Measurements from ENCODE around the gene KRTAP4-5. TPM values are rescaled to one million over a fixed set of nuclear protein-coding genes. Genes with fewer than 3 reads are reported as not detected.
"Not testable (repeated sequence)": the region's sequence is repeated elsewhere in the genome, so short reads cannot be mapped to it uniquely, and the experiment has no call there.

The KRTAP4-5 gene
- total RNA-seq, 1 donor from 2014 or later, result not detected

GRCh38 chr17:41103896-41104295 is 45.7 kb downstream of the KRTAP4-5 start:
- TF ChIP-seq CTCF (IDR thresholded peaks at IDR 0.05), result no peak
- no peak for ATAC-seq

GRCh38 chr17:41101586-41102259 is 47.9 kb downstream of the KRTAP4-5 start, which contains the start of gene KRTAP4-16:
KRTAP4-16 (minus strand) TSS chr17:41102209; CDS start chr17:41102209, 0 bp downstream.
- no peak for ATAC-seq
- H3K36me3 ChIP-seq, result no peaks in the 10 kb centered on the region
- no peak within 1 kb of the TSS for H3K27ac ChIP-seq
- no peaks in the 10 kb centered on the region for H3K9me3 ChIP-seq
- TF ChIP-seq CTCF (IDR thresholded peaks at IDR 0.05), result no peak
- intact Hi-C loops (cut with DNase I), result no loop called here
- H3K27me3 ChIP-seq (ENCODE audit: low read depth), result no peaks in the 10 kb centered on the region
- DNase-seq, result no peak
- no peak within 1 kb of the TSS for H3K4me3 ChIP-seq
- H3K4me1 ChIP-seq, result no peaks in the 10 kb centered on the region

More at GRCh38 chr17:41103896-41104295, 45.7 kb downstream of the KRTAP4-5 start:
- no peaks in the 10 kb centered on the region for H3K9me3 ChIP-seq
- DNase-seq, result no peak
- intact Hi-C loops (cut with DNase I), result no loop called here
- H3K36me3 ChIP-seq, result no peaks in the 10 kb centered on the region
- H3K4me3 ChIP-seq, result no peak overlapping the region
- no peaks in the 10 kb centered on the region for H3K27me3 ChIP-seq (ENCODE audit: low read depth)
- no peak overlapping the region for H3K27ac ChIP-seq
- no peaks in the 10 kb centered on the region for H3K4me1 ChIP-seq

GRCh38 chr17:41099682-41100480 is 49.7 kb downstream of the KRTAP4-5 start:
- H3K4me3 ChIP-seq; H3K9me3 ChIP-seq; H3K4me1 ChIP-seq; DNase-seq; ATAC-seq; H3K36me3 ChIP-seq; intact Hi-C loops (cut with DNase I); H3K27me3 ChIP-seq (ENCODE audit: low read depth); H3K27ac ChIP-seq: not testable (repeated sequence)

Other genes with a start within 250 kb of the KRTAP4-5 start
- 1.9 TPM for gene KRT23, start 212.2 kb downstream of the KRTAP4-5 start, total RNA-seq
- gene KRT39, start 182.9 kb downstream of the KRTAP4-5 start, total RNA-seq, result 0.59 TPM
- 0.27 TPM for gene KRT40, start 165.5 kb downstream of the KRTAP4-5 start, total RNA-seq
- gene KRTAP3-3, start 155.7 kb downstream of the KRTAP4-5 start, total RNA-seq, result not detected
- not detected for gene KRTAP3-2, start 149.9 kb downstream of the KRTAP4-5 start, total RNA-seq
- gene KRTAP3-1, start 140.7 kb downstream of the KRTAP4-5 start, total RNA-seq, result not detected
- gene KRTAP1-5, start 122.6 kb downstream of the KRTAP4-5 start, total RNA-seq, result not detected
- not detected for gene KRTAP1-4, start 119.6 kb downstream of the KRTAP4-5 start, total RNA-seq
- not detected for gene KRTAP1-3, start 115.0 kb downstream of the KRTAP4-5 start, total RNA-seq
- gene KRTAP1-1, start 108.4 kb downstream of the KRTAP4-5 start, total RNA-seq, result not detected
- not detected for gene KRTAP2-1, start 102.5 kb downstream of the KRTAP4-5 start, total RNA-seq
- gene KRTAP2-2, start 94.6 kb downstream of the KRTAP4-5 start, total RNA-seq, result not detected
- not detected for gene KRTAP2-3, start 89.7 kb downstream of the KRTAP4-5 start, total RNA-seq
- gene KRTAP2-4, start 83.9 kb downstream of the KRTAP4-5 start, total RNA-seq, result not detected
- gene KRTAP4-7, start 65.7 kb downstream of the KRTAP4-5 start, total RNA-seq, result not detected
- gene KRTAP4-8, start 51.7 kb downstream of the KRTAP4-5 start, total RNA-seq, result not detected
- not detected for gene KRTAP4-16, start 47.6 kb downstream of the KRTAP4-5 start, total RNA-seq
- gene KRTAP4-9, start 44.4 kb downstream of the KRTAP4-5 start, total RNA-seq, result not detected
- not detected for gene KRTAP4-11, start 31.5 kb downstream of the KRTAP4-5 start, total RNA-seq
- not detected for gene KRTAP4-12, start 25.6 kb downstream of the KRTAP4-5 start, total RNA-seq
- gene KRTAP4-6, start 9.3 kb downstream of the KRTAP4-5 start, total RNA-seq, result not detected
- gene KRTAP4-4, start 10.9 kb upstream of the KRTAP4-5 start, total RNA-seq, result not detected
- gene KRTAP4-3, start 18.4 kb upstream of the KRTAP4-5 start, total RNA-seq, result not detected
- gene KRTAP4-2, start 28.4 kb upstream of the KRTAP4-5 start, total RNA-seq, result not detected
- not detected for gene KRTAP4-1, start 35.1 kb upstream of the KRTAP4-5 start, total RNA-seq
- gene KRTAP9-1, start 40.1 kb upstream of the KRTAP4-5 start, total RNA-seq, result not detected
- gene KRTAP9-2, start 76.8 kb upstream of the KRTAP4-5 start, total RNA-seq, result not detected
- not detected for gene KRTAP9-3, start 82.6 kb upstream of the KRTAP4-5 start, total RNA-seq
- gene KRTAP9-8, start 88.2 kb upstream of the KRTAP4-5 start, total RNA-seq, result not detected
- not detected for gene KRTAP9-4, start 99.9 kb upstream of the KRTAP4-5 start, total RNA-seq
- gene KRTAP9-9, start 105.6 kb upstream of the KRTAP4-5 start, total RNA-seq, result not detected
- not detected for gene KRTAP9-6, start 115.6 kb upstream of the KRTAP4-5 start, total RNA-seq
- not detected for gene KRTAP9-7, start 125.9 kb upstream of the KRTAP4-5 start, total RNA-seq
- not detected for gene KRTAP29-1, start 153.0 kb upstream of the KRTAP4-5 start, total RNA-seq
- gene KRTAP16-1, start 159.5 kb upstream of the KRTAP4-5 start, total RNA-seq, result not detected
- not detected for gene KRTAP17-1, start 165.9 kb upstream of the KRTAP4-5 start, total RNA-seq
- not detected for gene KRT33A, start 201.0 kb upstream of the KRTAP4-5 start, total RNA-seq
- not detected for gene KRT33B, start 220.0 kb upstream of the KRTAP4-5 start, total RNA-seq
- gene KRT34, start 232.5 kb upstream of the KRTAP4-5 start, total RNA-seq, result not detected
- gene KRT31, start 247.8 kb upstream of the KRTAP4-5 start, total RNA-seq, result not detected